ENCODE data around the gene TMEM39A.

Gene TMEM39A

GRCh38 chr3:119428538-119428937 lies 34.9 kb downstream of the TMEM39A start:
- H4K20me1 ChIP-seq (ENCODE audit: insufficient read depth) = no peaks in the 10 kb centered on the region
- H3K4me3 ChIP-seq (IDR thresholded peaks at IDR 0.05; ENCODE audit: insufficient read depth, low read depth, low read length) = no peak overlapping the region
- H3K27me3 ChIP-seq (ENCODE audit: insufficient read depth, low read depth) = no peaks in the 10 kb centered on the region
- no peak overlapping the region for H3K27ac ChIP-seq
- H3K79me2 ChIP-seq (ENCODE audit: insufficient read depth, low read depth) = no peaks in the 10 kb centered on the region
- no peak overlapping the region for H3K4me2 ChIP-seq
- TF ChIP-seq, protein P1, sequence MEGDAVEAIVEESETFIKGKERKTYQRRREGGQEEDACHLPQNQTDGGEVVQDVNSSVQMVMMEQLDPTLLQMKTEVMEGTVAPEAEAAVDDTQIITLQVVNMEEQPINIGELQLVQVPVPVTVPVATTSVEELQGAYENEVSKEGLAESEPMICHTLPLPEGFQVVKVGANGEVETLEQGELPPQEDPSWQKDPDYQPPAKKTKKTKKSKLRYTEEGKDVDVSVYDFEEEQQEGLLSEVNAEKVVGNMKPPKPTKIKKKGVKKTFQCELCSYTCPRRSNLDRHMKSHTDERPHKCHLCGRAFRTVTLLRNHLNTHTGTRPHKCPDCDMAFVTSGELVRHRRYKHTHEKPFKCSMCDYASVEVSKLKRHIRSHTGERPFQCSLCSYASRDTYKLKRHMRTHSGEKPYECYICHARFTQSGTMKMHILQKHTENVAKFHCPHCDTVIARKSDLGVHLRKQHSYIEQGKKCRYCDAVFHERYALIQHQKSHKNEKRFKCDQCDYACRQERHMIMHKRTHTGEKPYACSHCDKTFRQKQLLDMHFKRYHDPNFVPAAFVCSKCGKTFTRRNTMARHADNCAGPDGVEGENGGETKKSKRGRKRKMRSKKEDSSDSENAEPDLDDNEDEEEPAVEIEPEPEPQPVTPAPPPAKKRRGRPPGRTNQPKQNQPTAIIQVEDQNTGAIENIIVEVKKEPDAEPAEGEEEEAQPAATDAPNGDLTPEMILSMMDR (conservative IDR thresholded peaks at IDR 0.05; ENCODE audit: low read depth, low read length) = no peak
- no peaks in the 10 kb centered on the region for H3K4me1 ChIP-seq (ENCODE audit: low read depth, poor library complexity, severe bottlenecking)
- H3K36me3 ChIP-seq (ENCODE audit: insufficient read depth) = peaks cover 9% of the 10 kb centered on the region; the same call in 1 of the 2 replicates
- H2AFZ ChIP-seq (ENCODE audit: low read depth) = no peak overlapping the region
- H3K9ac ChIP-seq = no peak overlapping the region

- Histone ChIP-seq H3K4me3 (IDR thresholded peaks at IDR 0.05; ENCODE audit: insufficient read depth, low read depth, low read length) (no peak overlapping the region), H3K27ac (no peak overlapping the region), H3K79me2 (ENCODE audit: insufficient read depth, low read depth) (no peaks in the 10 kb centered on the region), H3K4me1 (ENCODE audit: low read depth, poor library complexity, severe bottlenecking) (no peaks in the 10 kb centered on the region), H3K27me3 (ENCODE audit: insufficient read depth, low read depth) (no peaks in the 10 kb centered on the region), H2AFZ (ENCODE audit: low read depth) (no peak overlapping the region), H3K36me3 (ENCODE audit: insufficient read depth) (peaks cover 8% of the 10 kb centered on the region; the same call in 1 of the 2 replicates), H3K9ac (no peak overlapping the region), H4K20me1 (ENCODE audit: insufficient read depth) (no peaks in the 10 kb centered on the region), H3K4me2 (no peak overlapping the region)
- TF ChIP-seq, protein P1 (conservative IDR thresholded peaks at IDR 0.05; ENCODE audit: low read depth, low read length) = no peak
Measured at GRCh38 chr3:119427669-119428068, 35.7 kb downstream of the TMEM39A start.

- Histone ChIP-seq H4K20me1 (ENCODE audit: insufficient read depth) (no peaks in the 10 kb centered on the region), H3K4me2 (no peak overlapping the region), H3K27me3 (ENCODE audit: insufficient read depth, low read depth) (no peaks in the 10 kb centered on the region), H3K9ac (no peak overlapping the region), H3K4me3 (IDR thresholded peaks at IDR 0.05; ENCODE audit: insufficient read depth, low read depth, low read length) (no peak overlapping the region), H3K27ac (no peak overlapping the region), H3K36me3 (ENCODE audit: insufficient read depth) (no peaks in the 10 kb centered on the region), H3K4me1 (ENCODE audit: low read depth, poor library complexity, severe bottlenecking) (no peaks in the 10 kb centered on the region), H2AFZ (ENCODE audit: low read depth) (no peak overlapping the region), H3K79me2 (ENCODE audit: insufficient read depth, low read depth) (no peaks in the 10 kb centered on the region)
- TF ChIP-seq, protein P1 (conservative IDR thresholded peaks at IDR 0.05; ENCODE audit: low read depth, low read length) = no peak; the same call in 1 of the 2 replicates
Measured at GRCh38 chr3:119420196-119420595, 43.2 kb downstream of the TMEM39A start.

GRCh38 chr3:119418641-119419040 lies 44.8 kb downstream of the TMEM39A start:
- H2AFZ ChIP-seq (ENCODE audit: low read depth) = no peak overlapping the region
- no peak overlapping the region for H3K4me2 ChIP-seq
- no peaks in the 10 kb centered on the region for H3K4me1 ChIP-seq (ENCODE audit: low read depth, poor library complexity, severe bottlenecking)
- H3K27me3 ChIP-seq (ENCODE audit: insufficient read depth, low read depth) = no peaks in the 10 kb centered on the region
- H3K79me2 ChIP-seq (ENCODE audit: insufficient read depth, low read depth) = no peaks in the 10 kb centered on the region
- no peaks in the 10 kb centered on the region for H3K36me3 ChIP-seq (ENCODE audit: insufficient read depth)
- no peaks in the 10 kb centered on the region for H4K20me1 ChIP-seq (ENCODE audit: insufficient read depth)
- no peak overlapping the region for H3K9ac ChIP-seq
- TF ChIP-seq, protein P1 (conservative IDR thresholded peaks at IDR 0.05; ENCODE audit: low read depth, low read length) = no peak
- H3K4me3 ChIP-seq (IDR thresholded peaks at IDR 0.05; ENCODE audit: insufficient read depth, low read depth, low read length) = no peak overlapping the region
- H3K27ac ChIP-seq = no peak overlapping the region
